Effector CD8-positive, alpha-beta T cell (primary cell): ENCODE data around the gene HMCN2.

Experiments used
- DNase-seq: peaks from one replicate; lab custom pipeline; 2025; lab: John Stamatoyannopoulos, UW

Gene HMCN2

DNA sequence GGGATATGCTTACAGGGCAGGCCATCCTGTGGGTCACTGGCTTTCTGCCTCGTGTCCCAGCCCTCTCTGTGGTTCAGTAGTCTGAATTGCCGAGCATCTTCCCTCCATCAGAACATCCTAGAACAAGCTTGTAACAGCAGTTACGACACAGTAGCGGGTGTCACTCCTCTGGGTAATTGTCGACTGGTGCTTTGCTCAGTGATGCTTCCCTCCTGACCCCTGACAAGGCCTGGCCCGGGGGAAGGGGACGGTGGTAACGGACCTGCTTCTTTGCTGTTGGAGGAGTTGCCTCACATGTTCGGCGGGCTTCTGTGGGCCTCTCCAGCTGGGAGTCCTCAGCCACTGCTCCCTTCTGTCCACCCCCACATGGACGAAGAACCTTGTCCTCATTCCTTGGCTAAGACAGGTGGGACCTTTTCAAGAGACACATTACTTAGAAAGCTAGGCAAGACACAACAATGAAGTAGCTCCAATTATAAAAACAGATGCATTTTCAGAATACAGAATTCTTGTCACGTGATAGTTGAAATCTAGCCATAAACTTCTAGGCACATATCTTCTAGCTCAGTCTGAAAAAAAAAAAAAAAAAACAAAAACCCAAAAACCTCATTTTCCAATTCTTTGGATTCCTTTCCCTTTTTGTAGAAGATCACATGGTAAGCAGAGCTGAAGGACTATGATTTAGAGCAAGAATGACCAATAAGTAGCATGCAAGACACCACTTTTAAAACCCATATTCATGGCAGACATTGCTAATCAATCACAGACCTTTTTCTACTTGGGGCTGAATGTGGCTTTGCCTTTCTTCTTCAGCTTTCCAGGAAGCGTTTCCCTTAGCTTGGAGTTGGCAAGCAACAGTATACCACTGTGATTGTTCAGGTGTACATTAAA lies 25.0 kb downstream of the HMCN2 start:
- DNase-seq = no peak

DNA sequence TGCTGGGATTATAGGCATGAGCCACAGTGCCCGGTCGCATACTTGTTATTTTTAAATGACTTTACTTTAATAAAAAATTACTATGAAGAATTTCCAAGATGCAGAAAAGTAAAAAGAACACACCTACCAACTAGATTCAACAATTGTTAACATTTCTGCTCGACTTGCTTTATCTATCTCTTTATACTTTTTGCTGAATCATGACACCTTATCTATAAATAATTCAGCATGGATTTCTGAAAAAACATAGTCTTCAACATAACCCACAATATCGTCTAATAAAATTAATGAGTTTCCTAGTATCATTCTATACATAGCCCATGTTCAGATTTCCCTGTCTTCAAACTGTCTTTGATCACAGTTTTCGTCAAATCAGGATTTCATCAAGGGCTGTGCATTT lies 25.9 kb downstream of the HMCN2 start:
- DNase-seq = no peak

GRCh38 chr9:130292106-130292505 lies 26.5 kb downstream of the HMCN2 start:
- no peak for DNase-seq

- no peak for DNase-seq
Measured at GRCh38 chr9:130294664-130295063, 29.1 kb downstream of the HMCN2 start.

DNA sequence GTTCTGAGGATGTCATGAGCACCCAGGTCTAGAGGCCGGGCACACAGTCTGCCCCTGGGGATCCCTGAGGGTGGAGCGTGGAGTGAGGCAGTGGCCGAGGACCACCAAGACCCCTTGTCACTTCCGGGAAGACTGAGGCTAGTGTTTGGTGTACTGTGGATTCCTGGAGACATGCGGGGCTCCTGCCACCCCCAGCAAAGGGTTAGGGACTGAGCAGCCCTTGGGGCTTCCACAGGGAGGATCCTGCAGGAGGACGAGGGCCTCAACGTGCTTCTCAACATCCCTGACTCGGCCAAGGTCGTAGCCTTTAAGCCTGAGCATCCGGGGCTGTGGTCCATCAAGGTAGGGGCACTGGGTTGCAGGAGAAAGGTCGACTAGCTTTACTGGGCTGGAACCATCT lies 29.9 kb downstream of the HMCN2 start:
- DNase-seq = no peak

DNA sequence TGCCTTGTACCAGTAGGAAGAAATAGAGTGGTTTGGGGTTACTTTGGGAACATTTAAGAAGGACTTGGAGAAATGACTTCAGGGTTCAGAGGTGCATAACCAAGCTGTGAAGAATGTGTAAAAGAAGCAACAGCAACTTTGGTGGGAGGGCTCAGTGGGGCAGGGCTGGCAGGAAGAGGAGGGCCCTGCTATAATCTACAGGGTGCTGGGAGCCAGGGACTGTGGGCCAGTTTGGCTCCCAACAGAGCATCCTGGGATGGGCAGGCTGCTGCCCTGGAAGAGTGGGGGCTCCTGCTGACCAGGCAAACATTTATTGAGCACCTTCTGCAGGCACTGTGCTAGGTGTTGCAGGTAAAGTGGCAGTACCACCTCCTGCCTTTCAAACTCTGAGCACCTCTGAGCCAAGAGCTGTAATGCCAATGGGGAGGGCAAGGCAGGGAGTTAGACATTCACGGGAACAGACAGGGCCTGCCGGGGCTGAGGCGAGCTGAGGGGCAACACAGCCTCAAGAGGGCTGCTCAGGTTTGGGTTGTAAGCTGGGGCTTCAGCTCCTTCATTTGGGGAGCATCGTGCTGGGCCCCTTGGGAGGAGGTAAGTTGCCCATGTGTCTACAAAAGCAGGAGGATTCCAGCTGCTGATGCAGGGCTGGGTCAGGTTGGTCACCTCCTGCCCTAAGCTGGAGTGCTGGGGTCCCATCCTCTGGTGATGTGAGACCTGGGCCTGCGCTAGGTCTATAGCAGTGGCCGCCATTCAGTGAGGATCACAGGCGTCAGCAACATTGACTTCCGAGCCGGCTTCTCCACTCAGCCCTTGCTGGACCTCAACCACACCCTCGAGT lies 30.6 kb downstream of the HMCN2 start:
- no peak for DNase-seq

- no peak for DNase-seq
Measured at GRCh38 chr9:130296783-130297055, 31.2 kb downstream of the HMCN2 start.

DNA sequence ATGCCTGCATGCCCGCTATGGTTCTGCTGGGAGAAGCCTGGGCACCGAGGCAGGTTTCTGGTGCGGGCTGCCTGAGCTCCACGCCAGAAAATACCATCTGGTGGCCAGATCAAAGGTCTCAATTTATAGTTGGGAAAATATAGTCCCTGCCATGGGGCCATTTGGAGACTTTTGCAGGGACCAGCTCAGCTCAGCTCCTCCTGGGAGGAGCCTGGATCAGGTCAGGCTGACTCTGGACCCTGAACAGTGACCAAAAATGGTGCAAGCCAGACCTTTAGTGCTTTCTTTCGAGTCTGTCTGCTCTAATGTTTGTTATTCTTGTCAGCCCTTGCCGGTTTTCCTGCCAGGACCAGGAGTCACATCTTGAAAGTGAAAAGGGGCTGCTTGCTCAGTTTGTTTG lies 31.8 kb downstream of the HMCN2 start:
- no peak for DNase-seq

DNA sequence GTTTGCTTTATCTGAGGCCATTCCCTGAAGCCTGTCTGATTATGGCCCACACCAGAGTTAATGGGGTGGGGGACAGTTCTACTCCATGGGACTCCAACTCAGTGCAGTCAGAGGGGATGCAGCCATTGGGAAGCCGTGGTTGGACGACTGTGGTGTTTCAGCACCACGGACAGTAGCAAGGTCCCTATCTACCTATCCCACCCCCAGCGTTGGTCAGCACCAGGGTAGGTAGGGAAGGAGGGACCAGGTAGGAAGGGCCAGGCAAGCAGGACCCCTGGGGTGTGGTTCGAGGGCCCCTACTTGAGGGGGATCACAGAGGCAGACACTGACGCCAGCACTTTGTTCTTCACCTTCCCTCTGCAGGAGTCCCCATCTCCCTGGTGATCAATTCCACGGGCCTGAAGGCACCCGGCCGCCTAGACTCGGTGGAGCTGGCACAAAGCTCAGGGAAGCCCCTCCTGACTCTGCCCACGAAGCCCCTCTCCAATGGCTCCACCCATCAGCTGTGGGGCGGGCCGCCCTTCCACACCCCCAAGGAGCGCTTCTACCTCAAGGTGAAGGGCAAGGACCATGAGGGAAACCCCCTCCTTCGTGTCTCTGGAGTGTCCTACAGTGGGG lies 33.2 kb downstream of the HMCN2 start:
- no peak for DNase-seq

- no peak for DNase-seq
Measured at GRCh38 chr9:130299785-130300615, 34.4 kb downstream of the HMCN2 start.

DNA sequence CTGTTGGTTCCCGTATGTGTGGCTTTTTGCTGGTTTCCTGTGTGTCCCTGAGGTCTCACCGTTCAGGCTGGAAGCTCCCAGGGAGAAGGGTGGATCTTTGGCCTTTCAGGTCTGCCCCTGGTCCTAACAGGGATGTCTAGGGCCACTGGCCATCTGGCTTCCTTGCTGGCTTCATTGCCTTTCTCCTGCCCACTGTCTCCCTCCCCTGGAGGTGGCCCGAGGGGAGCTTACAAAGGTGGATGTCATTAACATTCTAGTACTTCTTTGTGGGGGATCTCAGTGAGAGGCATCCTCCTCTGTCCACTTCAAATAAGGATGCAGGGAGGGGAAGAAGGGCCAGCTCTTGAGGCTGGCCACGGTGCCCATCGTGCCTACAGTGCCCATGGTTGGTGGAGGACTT lies 35.2 kb downstream of the HMCN2 start:
- DNase-seq = no peak

- DNase-seq = no peak
Measured at GRCh38 chr9:130301483-130302286, 36.1 kb downstream of the HMCN2 start.

- no peak for DNase-seq
Measured at GRCh38 chr9:130302785-130303612, 37.4 kb downstream of the HMCN2 start.

DNA sequence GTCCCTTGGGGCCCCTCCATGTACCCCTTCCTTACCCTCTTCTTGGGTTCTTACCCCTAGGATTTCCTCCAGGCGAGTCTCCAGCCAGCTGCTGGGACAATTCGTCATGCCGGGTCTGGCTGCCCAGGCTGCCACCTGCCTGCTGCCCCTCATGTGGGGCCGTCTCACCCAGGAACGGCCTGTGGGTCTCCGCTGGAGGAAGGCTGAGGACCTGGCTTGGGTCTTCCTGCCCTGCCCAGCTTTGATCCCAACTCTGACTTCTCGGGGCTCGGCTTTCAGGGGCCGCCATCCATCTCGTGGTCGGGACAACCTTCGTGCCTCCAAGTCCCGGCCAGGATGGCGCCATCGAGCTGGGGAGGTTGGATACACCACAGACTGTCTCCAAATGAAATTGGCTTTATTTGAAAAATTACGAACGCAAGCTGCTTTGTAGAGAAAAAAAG lies 38.1 kb downstream of the HMCN2 start:
- DNase-seq = no peak

GRCh38 chr9:130304116-130304515 lies 38.6 kb downstream of the HMCN2 start:
- DNase-seq = no peak

DNA sequence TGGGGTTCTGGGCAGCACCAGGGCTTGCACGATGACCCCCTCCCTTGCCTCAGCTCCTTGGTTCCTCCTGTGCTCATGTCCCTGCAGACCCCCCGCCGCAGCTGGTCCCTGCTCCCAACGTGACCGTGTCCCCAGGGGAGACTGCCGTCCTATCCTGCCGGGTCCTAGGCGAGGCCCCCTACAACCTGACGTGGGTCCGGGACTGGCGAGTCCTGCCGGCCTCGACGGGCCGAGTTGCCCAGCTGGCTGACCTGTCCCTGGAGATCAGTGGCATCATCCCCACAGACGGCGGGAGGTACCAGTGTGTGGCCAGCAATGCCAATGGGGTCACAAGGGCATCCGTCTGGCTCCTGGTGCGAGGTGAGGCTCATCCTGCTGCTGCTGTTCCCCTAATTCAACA lies 39.1 kb downstream of the HMCN2 start:
- no peak for DNase-seq

- no peak for DNase-seq
Measured at GRCh38 chr9:130305381-130305780, 39.8 kb downstream of the HMCN2 start.

GRCh38 chr9:130306823-130307666 lies 41.5 kb downstream of the HMCN2 start:
- DNase-seq = no peak

- no peak for DNase-seq
Measured at GRCh38 chr9:130307667-130307943, 42.0 kb downstream of the HMCN2 start.
